ENCODE results near the gene DNAH17. TPM values are rescaled to one million over a fixed set of nuclear protein-coding genes. Genes with fewer than 3 reads are reported as not detected.

The DNAH17 gene
- total RNA-seq, 1 experiment from 2014 or later = 0.18 TPM

GRCh38 chr17:78576389-78577112, 645 bp downstream of the DNAH17 start:
- intact Hi-C loops (cut with micrococcal nuclease; ENCODE audit: unreplicated experiment) = no loop called here
- CTCF ChIA-PET = no interaction called here
- in situ Hi-C loops (cut with HindIII; ENCODE audit: low pct_unique_long_range_greater_than_20kb, low sequenced_read_pairs) = no loop called here

DNA sequence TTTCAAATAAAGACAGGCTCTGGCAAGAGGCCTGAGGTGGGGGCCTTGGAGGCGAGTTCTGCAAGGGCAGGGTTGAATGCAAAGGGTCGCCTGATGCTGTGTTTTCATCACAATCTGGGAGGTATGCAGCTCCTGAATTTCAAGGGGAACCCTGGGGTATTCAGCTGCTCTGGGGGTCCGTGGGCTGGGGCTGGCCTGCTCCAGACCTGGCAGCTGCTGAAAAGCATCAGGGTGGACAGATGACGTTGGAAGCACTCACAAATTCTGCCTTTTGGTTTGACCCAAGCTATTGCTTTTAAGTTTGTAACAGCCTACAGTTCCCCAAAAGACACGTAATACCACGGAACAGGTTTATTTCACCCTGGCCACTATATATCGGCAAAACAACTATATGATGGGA, 1.3 kb downstream of the DNAH17 start:
- H3K4me1 ChIP-seq (ENCODE audit: control insufficient read depth, insufficient read depth, low read length) = no peaks in the 10 kb centered on the region
- intact Hi-C loops (cut with micrococcal nuclease; ENCODE audit: unreplicated experiment) (no loop called here), in situ Hi-C loops (cut with HindIII; ENCODE audit: low pct_unique_long_range_greater_than_20kb, low sequenced_read_pairs) (no loop called here)
- ATAC-seq (no peak), DNase-seq (ENCODE audit: low read depth, low spot score) (no peak)
- H3K9me3 ChIP-seq (ENCODE audit: control insufficient read depth, insufficient read depth, low read depth, low read length) = no peaks in the 10 kb centered on the region
- no peaks in the 10 kb centered on the region for H3K27me3 ChIP-seq (ENCODE audit: control insufficient read depth, insufficient read depth, low read length)
- no peaks in the 10 kb centered on the region for H3K36me3 ChIP-seq (ENCODE audit: control insufficient read depth, insufficient read depth, low read length)
- no peak overlapping the region for H3K4me3 ChIP-seq (ENCODE audit: low read depth in 2 of 2, low read length in 2 of 2)
- POLR2A ChIA-PET = no interaction called here
- TF ChIP-seq, protein P1, sequence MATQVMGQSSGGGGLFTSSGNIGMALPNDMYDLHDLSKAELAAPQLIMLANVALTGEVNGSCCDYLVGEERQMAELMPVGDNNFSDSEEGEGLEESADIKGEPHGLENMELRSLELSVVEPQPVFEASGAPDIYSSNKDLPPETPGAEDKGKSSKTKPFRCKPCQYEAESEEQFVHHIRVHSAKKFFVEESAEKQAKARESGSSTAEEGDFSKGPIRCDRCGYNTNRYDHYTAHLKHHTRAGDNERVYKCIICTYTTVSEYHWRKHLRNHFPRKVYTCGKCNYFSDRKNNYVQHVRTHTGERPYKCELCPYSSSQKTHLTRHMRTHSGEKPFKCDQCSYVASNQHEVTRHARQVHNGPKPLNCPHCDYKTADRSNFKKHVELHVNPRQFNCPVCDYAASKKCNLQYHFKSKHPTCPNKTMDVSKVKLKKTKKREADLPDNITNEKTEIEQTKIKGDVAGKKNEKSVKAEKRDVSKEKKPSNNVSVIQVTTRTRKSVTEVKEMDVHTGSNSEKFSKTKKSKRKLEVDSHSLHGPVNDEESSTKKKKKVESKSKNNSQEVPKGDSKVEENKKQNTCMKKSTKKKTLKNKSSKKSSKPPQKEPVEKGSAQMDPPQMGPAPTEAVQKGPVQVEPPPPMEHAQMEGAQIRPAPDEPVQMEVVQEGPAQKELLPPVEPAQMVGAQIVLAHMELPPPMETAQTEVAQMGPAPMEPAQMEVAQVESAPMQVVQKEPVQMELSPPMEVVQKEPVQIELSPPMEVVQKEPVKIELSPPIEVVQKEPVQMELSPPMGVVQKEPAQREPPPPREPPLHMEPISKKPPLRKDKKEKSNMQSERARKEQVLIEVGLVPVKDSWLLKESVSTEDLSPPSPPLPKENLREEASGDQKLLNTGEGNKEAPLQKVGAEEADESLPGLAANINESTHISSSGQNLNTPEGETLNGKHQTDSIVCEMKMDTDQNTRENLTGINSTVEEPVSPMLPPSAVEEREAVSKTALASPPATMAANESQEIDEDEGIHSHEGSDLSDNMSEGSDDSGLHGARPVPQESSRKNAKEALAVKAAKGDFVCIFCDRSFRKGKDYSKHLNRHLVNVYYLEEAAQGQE (IDR thresholded peaks at IDR 0.05; ENCODE audit: insufficient read depth in 1 of 2, low read depth in 2 of 2, low read length in 1 of 2) = no peak
- TF ChIP-seq POLR2AphosphoS5 (IDR thresholded peaks at IDR 0.05; ENCODE audit: low read depth, low read length) (no peak), SIN3A (IDR thresholded peaks at IDR 0.05; ENCODE audit: borderline replicate concordance, insufficient read depth, low read depth, low read length) (no peak), CTCF (IDR thresholded peaks at IDR 0.05) (no peak), TCF7L2 (IDR thresholded peaks at IDR 0.05; ENCODE audit: low read depth, low read length) (no peak)
- no peak overlapping the region for H3K27ac ChIP-seq (ENCODE audit: low read length)
- CTCF ChIA-PET = no interaction called here
- no TSS peak for BruUV-seq (replicated peaks)

More at GRCh38 chr17:78576389-78577112, 645 bp downstream of the DNAH17 start:
- H3K27me3 ChIP-seq (ENCODE audit: control insufficient read depth, insufficient read depth, low read length) = no peaks in the 10 kb centered on the region
- H3K9me3 ChIP-seq (ENCODE audit: control insufficient read depth, insufficient read depth, low read depth, low read length) = no peaks in the 10 kb centered on the region
- BruUV-seq (replicated peaks) = no TSS peak
- no peak overlapping the region for H3K27ac ChIP-seq (ENCODE audit: low read length)
- TF ChIP-seq TCF7L2 (IDR thresholded peaks at IDR 0.05; ENCODE audit: low read depth, low read length) (no peak), CTCF (IDR thresholded peaks at IDR 0.05) (no peak), SIN3A (IDR thresholded peaks at IDR 0.05; ENCODE audit: borderline replicate concordance, insufficient read depth, low read depth, low read length) (no peak), POLR2AphosphoS5 (IDR thresholded peaks at IDR 0.05; ENCODE audit: low read depth, low read length) (no peak)
- TF ChIP-seq, protein P1 (IDR thresholded peaks at IDR 0.05; ENCODE audit: insufficient read depth in 1 of 2, low read depth in 2 of 2, low read length in 1 of 2) = no peak
- POLR2A ChIA-PET = no interaction called here
- no peaks in the 10 kb centered on the region for H3K4me1 ChIP-seq (ENCODE audit: control insufficient read depth, insufficient read depth, low read length)
- H3K4me3 ChIP-seq (ENCODE audit: low read depth in 2 of 2, low read length in 2 of 2) = no peak overlapping the region
- ATAC-seq (no peak), DNase-seq (ENCODE audit: low read depth, low spot score) (no peak)
- H3K36me3 ChIP-seq (ENCODE audit: control insufficient read depth, insufficient read depth, low read length) = no peaks in the 10 kb centered on the region
